Heart left ventricle (tissue), 16 donors: ENCODE results near the gene TBL1Y. TPM values are rescaled to one million over a fixed set of nuclear protein-coding genes. Genes with fewer than 3 reads are reported as not detected.
"Not testable (repeated sequence)": the region's sequence is repeated elsewhere in the genome, so short reads cannot be mapped to it uniquely, and the experiment has no call there.

Experiments
- ATAC-seq, 4 donors: fragments of 200-7000 bp; cut with Tn5 transposase; one replicate each; pipeline ENCODE4 v1.9.1; 2020 to 2022; ENCODE audit warnings: moderate library complexity in 4 of 4, mild to moderate bottlenecking in 3 of 4, moderate number of reproducible peaks in 1 of 4
- DNase-seq, 5 donors: peaks; one replicate each; pipeline ENCODE4 v3.0.0-alpha.2; 2020
- H3K27ac ChIP-seq, 12 donors: fragments of 200-600 bp; sonication (generic) in 4 of 12; one replicate each; pipeline versions ENCODE4 v1.5.0 to v1.8.0; 2016 to 2022; ENCODE audit warnings: mild to moderate bottlenecking in 2 of 12
- H3K27me3 ChIP-seq, 9 donors: fragments of 200-600 bp; sonication (generic) in 2 of 9; one replicate each; pipeline versions ENCODE4 v1.5.1 to v1.8.0; 2016 to 2022; ENCODE audit warnings: mild to moderate bottlenecking in 3 of 9
- H3K36me3 ChIP-seq, 9 donors: fragments of 200-600 bp; sonication (generic) in 2 of 9; one replicate each; pipeline versions ENCODE4 v1.5.0 to v1.8.0; 2018 to 2022; ENCODE audit warnings: mild to moderate bottlenecking in 2 of 9
- H3K4me1 ChIP-seq, 12 donors: fragments of 200-600 bp; sonication (generic) in 4 of 12; one replicate each; pipeline versions ENCODE4 v1.5.0 to v1.8.0; 2016 to 2022; ENCODE audit warnings: mild to moderate bottlenecking in 3 of 12
- H3K4me3 ChIP-seq, 12 donors: fragments of 200-600 bp; sonication (generic) in 4 of 12; one replicate each; pipeline versions ENCODE4 v1.5.0 to v1.8.0; 2017 to 2022; ENCODE audit warnings: mild to moderate bottlenecking in 9 of 12, moderate library complexity in 4 of 12
- H3K9me3 ChIP-seq, 12 donors: fragments of 200-600 bp; sonication (generic) in 4 of 12; one replicate each; pipeline versions ENCODE4 v1.5.0 to v1.8.0; 2016 to 2022; ENCODE audit warnings: mild to moderate bottlenecking in 1 of 12
- CTCF ChIP-seq, 12 donors: fragments of 200-600 bp; sonication (generic) in 4 of 12; IDR thresholded peaks; one replicate each; pipeline versions ENCODE4 v1.5.0 to v1.8.0; 2018 to 2022; ENCODE audit warnings: antibody characterized with exemption in 12 of 12, mild to moderate bottlenecking in 5 of 12
- POLR2A ChIP-seq, 2 donors: fragments of 450-650 bp; IDR thresholded peaks; one replicate each; pipeline ENCODE4 v1.6.1; 2017; ENCODE audit warnings: antibody characterized with exemption in 2 of 2, mild to moderate bottlenecking in 2 of 2, moderate library complexity in 2 of 2
- WGBS, 4 donors: extraction: QIAGEN DNeasy Blood & Tissue Kit in 2 of 4; methylation state at CpG; one replicate each; pipeline versions ENCODE4 v1.1.5 to v1.1.7; 2013 to 2018; 5-methylcytosine and 5-hydroxymethylcytosine counted together
- intact Hi-C, 10 donors: fragments of 100-400 bp; cut with DNase I; formaldehyde crosslinking; loops; one replicate each; pipeline versions ENCODE4 v1.11.1 to v1.14.2; 2022
- polyA plus RNA-seq, 2 donors: library from polyadenylated mRNA; stranded (reverse); fragments of 200-250 nt; gene quantifications; one replicate each; pipeline ENCODE4 v1.2.3, GENCODE V29; 2013
- total RNA-seq, 9 donors: library from RNA; depleted of rRNA in 2 of 9; stranded (reverse); fragments of >200 nt in 2 of 9; fragmentation: NEBNext Ultra II Directional in 3 of 9; extraction: Animal tissue kit (Norgen Biotek cat#: 25700) in 3 of 9; gene quantifications; one replicate each; pipeline versions ENCODE4 v1.1.0 to v1.2.4, GENCODE V29; 2016 to 2023
- donor health status: ischemic (EF 13 %, LVEDD 7.1; RV severe dilation, severe dysfunction).
- donor health status: healthy with polysubstance abuse.
- donor health status: DM: no; HTN: yes; CAD: no.
- donor health status: DM: no; HTN: no; CAD: no.
- donor health status: ischemic (EF 25% LVEDD 6.9; RV normal size, moderate dysfunction).
- donor health status: ischemic (EF 25% LVEDD 5.7; RV mildly dilated, moderate dysfunction).
- donor health status: healthy.
- donor health status: DM: yes; HTN: yes; CAD: no.
- donor health status: ischemic (EF 35%, LVEDD 5.7; RV mildly dilated, moderate dysfunction).
- donor health status: nonischemic (EF 11% LVEDD 7.7; RV severe dilation, severe dysfunction).
- donor health status: DM: yes; HTN: yes; CAD: no.
- donor health status: PGD.
- donor health status: ischemic (EF 29% LVEDD 5.4; RV normal size, mild dysfunction).
- donor health status: nonischemic (EF 23%, LVEDD 6.1; RV moderate dilation, normal function).

Gene TBL1Y
- total and polyA plus RNA-seq, 11 donors: 0.25 TPM; not detected in 10

GRCh38 chrY:6907591-6907990 is 2.9 kb upstream of the TBL1Y start:
- Histone ChIP-seq H3K9me3 (no peaks in the 10 kb centered on the region), H3K27me3 (peaks cover 0 to 10% (median 0%) of the 10 kb centered on the region in 9 donors), H3K4me3 (no peak overlapping the region), H3K4me1 (no peaks in the 10 kb centered on the region), H3K27ac (no peak overlapping the region), H3K36me3 (no peaks in the 10 kb centered on the region)
- DNase-seq: no peak
- intact Hi-C loops: no loop called here
- no peak for ATAC-seq
- 62 to 80% methylated on average over 1 of the region's 1 CpG; no CpG with 5 or more reads in 2 of the 4 donors for WGBS, 4 donors
- TF ChIP-seq CTCF (IDR thresholded peaks at IDR 0.05) (no peak), POLR2A (IDR thresholded peaks at IDR 0.05) (no peak)

- H3K4me3 ChIP-seq, H3K4me1 ChIP-seq, intact Hi-C loops, H3K9me3 ChIP-seq, H3K36me3 ChIP-seq, H3K27ac ChIP-seq, DNase-seq, ATAC-seq: not testable (repeated sequence)
- 64 to 70% methylated on average over 6 of the region's 6 CpGs; no CpG with 5 or more reads in 2 of the 4 donors for WGBS, 4 donors
- H3K27me3 ChIP-seq: peaks cover 0 to 10% (median 0%) of the 10 kb centered on the region in 9 donors
Measured at GRCh38 chrY:6908021-6908420, 2.5 kb upstream of the TBL1Y start.

- TF ChIP-seq CTCF (IDR thresholded peaks at IDR 0.05) (no peak), POLR2A (IDR thresholded peaks at IDR 0.05) (no peak)
- no peak overlapping the region for H3K27ac ChIP-seq
- peaks cover 0 to 10% (median 0%) of the 10 kb centered on the region in 9 donors for H3K27me3 ChIP-seq
- H3K36me3 ChIP-seq: no peaks in the 10 kb centered on the region
- ATAC-seq: no peak
- H3K4me1 ChIP-seq: no peaks in the 10 kb centered on the region
- no peak overlapping the region for H3K4me3 ChIP-seq
- DNase-seq: no peak
- H3K9me3 ChIP-seq: no peaks in the 10 kb centered on the region
- intact Hi-C loops: no loop called here
- 1% methylated on average over 14 of the region's 14 CpGs; no CpG with 5 or more reads in 2 of the 4 donors for WGBS, 4 donors
Measured at GRCh38 chrY:6909118-6909521, 1.4 kb upstream of the TBL1Y start.

GRCh38 chrY:6909856-6910255 is 641 bp upstream of the TBL1Y start:
- Histone ChIP-seq H3K4me1 (no peaks in the 10 kb centered on the region), H3K27me3 (peaks cover 0 to 10% (median 0%) of the 10 kb centered on the region in 9 donors), H3K27ac (no peak overlapping the region), H3K36me3 (no peaks in the 10 kb centered on the region), H3K4me3 (peak overlapping the region in 3 of 12 donors; percentile 27 to 42 (median 37)), H3K9me3 (no peaks in the 10 kb centered on the region)
- intact Hi-C loops: no loop called here
- 0 to 3% methylated on average over 14 of the region's 14 CpGs; no CpG with 5 or more reads in 2 of the 4 donors for WGBS, 4 donors
- no peak for ATAC-seq
- TF ChIP-seq POLR2A (IDR thresholded peaks at IDR 0.05): no peak
- TF ChIP-seq CTCF (IDR thresholded peaks at IDR 0.05): no peak
- no peak for DNase-seq

GRCh38 chrY:6911253-6911881 is 870 bp downstream of the TBL1Y start, which contains the start of gene AMELY:
Gene AMELY (minus strand): TSS chrY:6911752. CDS start chrY:6872608, 39,144 bp downstream.
- DNase-seq (no peak), ATAC-seq (no peak)
- no peaks in the 10 kb centered on the region for H3K4me1 ChIP-seq
- H3K9me3 ChIP-seq: no peaks in the 10 kb centered on the region
- H3K27me3 ChIP-seq: peaks cover 0 to 10% (median 0%) of the 10 kb centered on the region in 9 donors
- intact Hi-C loops: no loop called here
- H3K27ac ChIP-seq: no peak within 1 kb of the TSS
- peak within 1 kb of the TSS in 7 of 12 donors; percentile 11 to 42 (median 27) for H3K4me3 ChIP-seq
- 2% methylated on average over 52 of the region's 52 CpGs; no CpG with 5 or more reads in 2 of the 4 donors for WGBS, 4 donors
- H3K36me3 ChIP-seq: no peaks in the 10 kb centered on the region
- no peak for TF ChIP-seq CTCF (IDR thresholded peaks at IDR 0.05)
- TF ChIP-seq POLR2A (IDR thresholded peaks at IDR 0.05): no peak
